ENCODE results near the gene TMX3. TPM values are rescaled to one million over a fixed set of nuclear protein-coding genes. Genes with fewer than 3 reads are reported as not detected.

TMX3 gene
- total RNA-seq, 1 experiment from 2014 or later: 33.3 TPM

DNA sequence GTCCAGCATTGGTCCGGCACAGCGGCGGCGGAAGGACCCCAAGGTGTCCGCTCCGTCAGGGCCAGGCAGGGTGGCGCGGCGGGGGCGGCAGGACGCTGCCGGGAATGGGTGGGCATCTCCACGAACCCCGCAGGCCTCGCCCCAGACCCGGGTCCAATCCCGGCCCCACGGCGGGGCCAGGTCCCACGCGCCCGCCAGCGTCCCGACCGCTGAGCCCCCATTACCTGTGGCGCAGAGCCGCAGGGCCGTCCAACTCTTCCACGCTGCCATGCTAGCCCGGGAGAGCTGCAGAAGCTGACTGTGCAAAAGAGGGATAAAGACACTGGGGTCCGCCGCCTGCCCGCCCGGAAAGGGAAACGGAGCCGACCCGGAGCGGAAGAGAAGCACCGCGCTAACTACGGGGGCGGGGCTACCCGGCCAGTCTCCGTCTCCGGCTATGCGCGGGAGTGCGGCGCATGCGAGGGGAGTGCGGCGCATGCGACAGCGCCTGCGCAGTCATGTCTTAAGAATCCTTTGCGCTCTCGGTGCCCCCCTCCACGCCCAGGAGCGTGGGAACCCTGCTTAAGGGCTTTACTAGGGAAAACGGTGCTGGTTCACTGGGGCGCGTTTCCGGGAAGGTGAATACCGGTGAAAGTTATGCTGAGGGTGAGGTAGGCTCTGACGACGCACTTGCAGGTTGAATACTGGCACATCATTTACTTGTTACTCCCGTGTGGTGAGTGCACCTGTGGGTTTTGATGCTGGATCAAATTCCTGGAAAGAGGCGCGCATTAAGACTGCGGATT, at the start of gene TMX3 (continued):
- TF ChIP-seq, protein P1, sequence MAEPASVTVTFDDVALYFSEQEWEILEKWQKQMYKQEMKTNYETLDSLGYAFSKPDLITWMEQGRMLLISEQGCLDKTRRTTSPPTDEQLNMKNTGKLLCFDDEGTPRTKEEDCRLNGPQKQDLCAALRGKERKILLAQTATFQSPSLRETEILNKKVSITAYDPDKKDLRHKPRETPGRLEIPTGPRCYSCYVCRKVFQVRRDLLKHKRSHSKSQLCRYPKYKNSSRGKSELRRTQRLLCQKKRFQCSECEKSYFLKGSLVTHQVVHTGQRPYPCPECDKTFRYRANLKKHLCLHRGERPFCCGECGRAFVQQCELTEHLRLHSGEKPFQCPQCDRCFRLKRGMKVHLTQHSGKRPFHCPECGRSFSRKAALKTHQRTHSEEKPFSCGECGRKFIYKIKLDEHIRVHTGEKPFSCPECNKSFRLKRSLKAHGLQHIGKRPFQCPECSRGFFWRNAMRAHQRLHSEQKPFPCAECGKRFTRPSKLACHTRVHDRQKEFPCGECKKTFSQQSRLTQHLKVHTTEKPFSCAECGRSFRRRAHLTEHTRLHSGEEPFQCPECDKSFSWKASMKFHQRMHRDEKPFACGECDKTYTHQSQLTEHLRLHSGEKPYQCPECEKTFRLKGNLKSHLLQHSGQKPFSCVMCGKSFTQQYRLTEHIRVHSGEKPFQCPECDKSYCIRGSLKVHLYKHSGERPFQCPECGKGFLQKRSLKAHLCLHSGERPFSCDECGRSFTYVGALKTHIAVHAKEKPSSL (CRISPR knock-in tag; conservative IDR thresholded peaks at IDR 0.05): no peak
- TF ChIP-seq, protein P2, sequence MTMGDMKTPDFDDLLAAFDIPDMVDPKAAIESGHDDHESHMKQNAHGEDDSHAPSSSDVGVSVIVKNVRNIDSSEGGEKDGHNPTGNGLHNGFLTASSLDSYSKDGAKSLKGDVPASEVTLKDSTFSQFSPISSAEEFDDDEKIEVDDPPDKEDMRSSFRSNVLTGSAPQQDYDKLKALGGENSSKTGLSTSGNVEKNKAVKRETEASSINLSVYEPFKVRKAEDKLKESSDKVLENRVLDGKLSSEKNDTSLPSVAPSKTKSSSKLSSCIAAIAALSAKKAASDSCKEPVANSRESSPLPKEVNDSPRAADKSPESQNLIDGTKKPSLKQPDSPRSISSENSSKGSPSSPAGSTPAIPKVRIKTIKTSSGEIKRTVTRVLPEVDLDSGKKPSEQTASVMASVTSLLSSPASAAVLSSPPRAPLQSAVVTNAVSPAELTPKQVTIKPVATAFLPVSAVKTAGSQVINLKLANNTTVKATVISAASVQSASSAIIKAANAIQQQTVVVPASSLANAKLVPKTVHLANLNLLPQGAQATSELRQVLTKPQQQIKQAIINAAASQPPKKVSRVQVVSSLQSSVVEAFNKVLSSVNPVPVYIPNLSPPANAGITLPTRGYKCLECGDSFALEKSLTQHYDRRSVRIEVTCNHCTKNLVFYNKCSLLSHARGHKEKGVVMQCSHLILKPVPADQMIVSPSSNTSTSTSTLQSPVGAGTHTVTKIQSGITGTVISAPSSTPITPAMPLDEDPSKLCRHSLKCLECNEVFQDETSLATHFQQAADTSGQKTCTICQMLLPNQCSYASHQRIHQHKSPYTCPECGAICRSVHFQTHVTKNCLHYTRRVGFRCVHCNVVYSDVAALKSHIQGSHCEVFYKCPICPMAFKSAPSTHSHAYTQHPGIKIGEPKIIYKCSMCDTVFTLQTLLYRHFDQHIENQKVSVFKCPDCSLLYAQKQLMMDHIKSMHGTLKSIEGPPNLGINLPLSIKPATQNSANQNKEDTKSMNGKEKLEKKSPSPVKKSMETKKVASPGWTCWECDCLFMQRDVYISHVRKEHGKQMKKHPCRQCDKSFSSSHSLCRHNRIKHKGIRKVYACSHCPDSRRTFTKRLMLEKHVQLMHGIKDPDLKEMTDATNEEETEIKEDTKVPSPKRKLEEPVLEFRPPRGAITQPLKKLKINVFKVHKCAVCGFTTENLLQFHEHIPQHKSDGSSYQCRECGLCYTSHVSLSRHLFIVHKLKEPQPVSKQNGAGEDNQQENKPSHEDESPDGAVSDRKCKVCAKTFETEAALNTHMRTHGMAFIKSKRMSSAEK (CRISPR knock-in tag; IDR thresholded peaks at IDR 0.05; ENCODE audit: borderline replicate concordance): no peak
- TF ChIP-seq HMGA2 (CRISPR knock-in tag; IDR thresholded peaks at IDR 0.05): no peak
- TF ChIP-seq, protein P3, sequence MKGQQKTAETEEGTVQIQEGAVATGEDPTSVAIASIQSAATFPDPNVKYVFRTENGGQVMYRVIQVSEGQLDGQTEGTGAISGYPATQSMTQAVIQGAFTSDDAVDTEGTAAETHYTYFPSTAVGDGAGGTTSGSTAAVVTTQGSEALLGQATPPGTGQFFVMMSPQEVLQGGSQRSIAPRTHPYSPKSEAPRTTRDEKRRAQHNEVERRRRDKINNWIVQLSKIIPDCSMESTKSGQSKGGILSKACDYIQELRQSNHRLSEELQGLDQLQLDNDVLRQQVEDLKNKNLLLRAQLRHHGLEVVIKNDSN (CRISPR knock-in tag; IDR thresholded peaks at IDR 0.05): peak; percentile 75
- TF ChIP-seq, protein P4, sequence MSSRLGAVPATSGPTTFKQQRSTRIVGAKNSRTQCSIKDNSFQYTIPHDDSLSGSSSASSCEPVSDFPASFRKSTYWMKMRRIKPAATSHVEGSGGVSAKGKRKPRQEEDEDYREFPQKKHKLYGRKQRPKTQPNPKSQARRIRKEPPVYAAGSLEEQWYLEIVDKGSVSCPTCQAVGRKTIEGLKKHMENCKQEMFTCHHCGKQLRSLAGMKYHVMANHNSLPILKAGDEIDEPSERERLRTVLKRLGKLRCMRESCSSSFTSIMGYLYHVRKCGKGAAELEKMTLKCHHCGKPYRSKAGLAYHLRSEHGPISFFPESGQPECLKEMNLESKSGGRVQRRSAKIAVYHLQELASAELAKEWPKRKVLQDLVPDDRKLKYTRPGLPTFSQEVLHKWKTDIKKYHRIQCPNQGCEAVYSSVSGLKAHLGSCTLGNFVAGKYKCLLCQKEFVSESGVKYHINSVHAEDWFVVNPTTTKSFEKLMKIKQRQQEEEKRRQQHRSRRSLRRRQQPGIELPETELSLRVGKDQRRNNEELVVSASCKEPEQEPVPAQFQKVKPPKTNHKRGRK (CRISPR knock-in tag; IDR thresholded peaks at IDR 0.05; ENCODE audit: borderline replicate concordance): no peak
- TF ChIP-seq, protein P5, sequence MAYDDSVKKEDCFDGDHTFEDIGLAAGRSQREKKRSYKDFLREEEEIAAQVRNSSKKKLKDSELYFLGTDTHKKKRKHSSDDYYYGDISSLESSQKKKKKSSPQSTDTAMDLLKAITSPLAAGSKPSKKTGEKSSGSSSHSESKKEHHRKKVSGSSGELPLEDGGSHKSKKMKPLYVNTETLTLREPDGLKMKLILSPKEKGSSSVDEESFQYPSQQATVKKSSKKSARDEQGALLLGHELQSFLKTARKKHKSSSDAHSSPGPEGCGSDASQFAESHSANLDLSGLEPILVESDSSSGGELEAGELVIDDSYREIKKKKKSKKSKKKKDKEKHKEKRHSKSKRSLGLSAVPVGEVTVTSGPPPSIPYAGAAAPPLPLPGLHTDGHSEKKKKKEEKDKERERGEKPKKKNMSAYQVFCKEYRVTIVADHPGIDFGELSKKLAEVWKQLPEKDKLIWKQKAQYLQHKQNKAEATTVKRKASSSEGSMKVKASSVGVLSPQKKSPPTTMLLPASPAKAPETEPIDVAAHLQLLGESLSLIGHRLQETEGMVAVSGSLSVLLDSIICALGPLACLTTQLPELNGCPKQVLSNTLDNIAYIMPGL (CRISPR knock-in tag; IDR thresholded peaks at IDR 0.05): peak; percentile 93
- 0 out of 2 replicates have a peak, but pooled peaks have one; percentile 15 for TF ChIP-seq NFYB (CRISPR knock-in tag; conservative IDR thresholded peaks at IDR 0.05; ENCODE audit: low read depth)
- TF ChIP-seq, protein P6, sequence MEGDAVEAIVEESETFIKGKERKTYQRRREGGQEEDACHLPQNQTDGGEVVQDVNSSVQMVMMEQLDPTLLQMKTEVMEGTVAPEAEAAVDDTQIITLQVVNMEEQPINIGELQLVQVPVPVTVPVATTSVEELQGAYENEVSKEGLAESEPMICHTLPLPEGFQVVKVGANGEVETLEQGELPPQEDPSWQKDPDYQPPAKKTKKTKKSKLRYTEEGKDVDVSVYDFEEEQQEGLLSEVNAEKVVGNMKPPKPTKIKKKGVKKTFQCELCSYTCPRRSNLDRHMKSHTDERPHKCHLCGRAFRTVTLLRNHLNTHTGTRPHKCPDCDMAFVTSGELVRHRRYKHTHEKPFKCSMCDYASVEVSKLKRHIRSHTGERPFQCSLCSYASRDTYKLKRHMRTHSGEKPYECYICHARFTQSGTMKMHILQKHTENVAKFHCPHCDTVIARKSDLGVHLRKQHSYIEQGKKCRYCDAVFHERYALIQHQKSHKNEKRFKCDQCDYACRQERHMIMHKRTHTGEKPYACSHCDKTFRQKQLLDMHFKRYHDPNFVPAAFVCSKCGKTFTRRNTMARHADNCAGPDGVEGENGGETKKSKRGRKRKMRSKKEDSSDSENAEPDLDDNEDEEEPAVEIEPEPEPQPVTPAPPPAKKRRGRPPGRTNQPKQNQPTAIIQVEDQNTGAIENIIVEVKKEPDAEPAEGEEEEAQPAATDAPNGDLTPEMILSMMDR (IDR thresholded peaks at IDR 0.05): no peak
- TF ChIP-seq, protein P7, sequence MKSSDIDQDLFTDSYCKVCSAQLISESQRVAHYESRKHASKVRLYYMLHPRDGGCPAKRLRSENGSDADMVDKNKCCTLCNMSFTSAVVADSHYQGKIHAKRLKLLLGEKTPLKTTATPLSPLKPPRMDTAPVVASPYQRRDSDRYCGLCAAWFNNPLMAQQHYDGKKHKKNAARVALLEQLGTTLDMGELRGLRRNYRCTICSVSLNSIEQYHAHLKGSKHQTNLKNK (CRISPR knock-in tag; IDR thresholded peaks at IDR 0.05): no peak
- TF ChIP-seq, protein P8, sequence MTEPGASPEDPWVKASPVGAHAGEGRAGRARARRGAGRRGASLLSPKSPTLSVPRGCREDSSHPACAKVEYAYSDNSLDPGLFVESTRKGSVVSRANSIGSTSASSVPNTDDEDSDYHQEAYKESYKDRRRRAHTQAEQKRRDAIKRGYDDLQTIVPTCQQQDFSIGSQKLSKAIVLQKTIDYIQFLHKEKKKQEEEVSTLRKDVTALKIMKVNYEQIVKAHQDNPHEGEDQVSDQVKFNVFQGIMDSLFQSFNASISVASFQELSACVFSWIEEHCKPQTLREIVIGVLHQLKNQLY (CRISPR knock-in tag; IDR thresholded peaks at IDR 0.05): 0 out of 2 replicates have a peak, but pooled peaks have one; percentile 65
- TF ChIP-seq ZNF232 (CRISPR knock-in tag; IDR thresholded peaks at IDR 0.05): peak; percentile 97
- peak; percentile 76 for TF ChIP-seq ZNF263 (CRISPR knock-in tag; IDR thresholded peaks at IDR 0.05; ENCODE audit: low read depth)
- no peak for TF ChIP-seq ZNF416 (CRISPR knock-in tag; IDR thresholded peaks at IDR 0.05)
- TF ChIP-seq SMAD3 (CRISPR knock-in tag; IDR thresholded peaks at IDR 0.05; ENCODE audit: borderline replicate concordance): peak; percentile 96
- TF ChIP-seq CREM (CRISPR knock-in tag; IDR thresholded peaks at IDR 0.05): peak; percentile 88
- TF ChIP-seq, protein P9, sequence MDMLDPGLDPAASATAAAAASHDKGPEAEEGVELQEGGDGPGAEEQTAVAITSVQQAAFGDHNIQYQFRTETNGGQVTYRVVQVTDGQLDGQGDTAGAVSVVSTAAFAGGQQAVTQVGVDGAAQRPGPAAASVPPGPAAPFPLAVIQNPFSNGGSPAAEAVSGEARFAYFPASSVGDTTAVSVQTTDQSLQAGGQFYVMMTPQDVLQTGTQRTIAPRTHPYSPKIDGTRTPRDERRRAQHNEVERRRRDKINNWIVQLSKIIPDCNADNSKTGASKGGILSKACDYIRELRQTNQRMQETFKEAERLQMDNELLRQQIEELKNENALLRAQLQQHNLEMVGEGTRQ (CRISPR knock-in tag; IDR thresholded peaks at IDR 0.05): peak; percentile 50
- TF ChIP-seq NR2C2 (CRISPR knock-in tag; IDR thresholded peaks at IDR 0.05): no peak; the same call in 1 of the 2 replicates
- 0 out of 2 replicates have a peak, but pooled peaks have one; percentile 57 for TF ChIP-seq CBFB (CRISPR knock-in tag; IDR thresholded peaks at IDR 0.05; ENCODE audit: low read depth)
- TF ChIP-seq ETV6 (CRISPR knock-in tag; IDR thresholded peaks at IDR 0.05): peak; percentile 99
- peak; percentile 91; the same call in 1 of the 2 replicates for TF ChIP-seq ZNF138 (CRISPR knock-in tag; conservative IDR thresholded peaks at IDR 0.05)
- TF ChIP-seq, protein P10, sequence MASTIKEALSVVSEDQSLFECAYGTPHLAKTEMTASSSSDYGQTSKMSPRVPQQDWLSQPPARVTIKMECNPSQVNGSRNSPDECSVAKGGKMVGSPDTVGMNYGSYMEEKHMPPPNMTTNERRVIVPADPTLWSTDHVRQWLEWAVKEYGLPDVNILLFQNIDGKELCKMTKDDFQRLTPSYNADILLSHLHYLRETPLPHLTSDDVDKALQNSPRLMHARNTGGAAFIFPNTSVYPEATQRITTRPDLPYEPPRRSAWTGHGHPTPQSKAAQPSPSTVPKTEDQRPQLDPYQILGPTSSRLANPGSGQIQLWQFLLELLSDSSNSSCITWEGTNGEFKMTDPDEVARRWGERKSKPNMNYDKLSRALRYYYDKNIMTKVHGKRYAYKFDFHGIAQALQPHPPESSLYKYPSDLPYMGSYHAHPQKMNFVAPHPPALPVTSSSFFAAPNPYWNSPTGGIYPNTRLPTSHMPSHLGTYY (CRISPR knock-in tag; IDR thresholded peaks at IDR 0.05): no peak
